T-helper 9 cell (primary cell): ENCODE data around the gene LMX1B.
A peak's percentile ranks its signal among the peaks of the same experiment; 100 is the strongest.
"Not testable (repeated sequence)": the region's sequence is repeated elsewhere in the genome, so short reads cannot be mapped to it uniquely, and the experiment has no call there.

Source experiments
- DNase-seq: peaks from one replicate; pipeline ENCODE4 v3.0.0-alpha.2; 2020

LMX1B gene

GRCh38 chr9:126720661-126721563, 107.2 kb downstream of the LMX1B start:
- no peak for DNase-seq

GRCh38 chr9:126721564-126721981, 107.8 kb downstream of the LMX1B start:
- DNase-seq: no peak

- peak; percentile 87 for DNase-seq
Measured at GRCh38 chr9:126722252-126722921, 108.7 kb downstream of the LMX1B start.

- peak; percentile 70 for DNase-seq
Measured at GRCh38 chr9:126722922-126723806, 109.4 kb downstream of the LMX1B start.

GRCh38 chr9:126723807-126724172, 110.1 kb downstream of the LMX1B start:
- DNase-seq: no peak

GRCh38 chr9:126724226-126724625, 110.5 kb downstream of the LMX1B start:
- no peak for DNase-seq

GRCh38 chr9:126725485-126725884, 111.8 kb downstream of the LMX1B start:
- not testable (repeated sequence) for DNase-seq

GRCh38 chr9:126728210-126728609, 114.5 kb downstream of the LMX1B start:
- not testable (repeated sequence) for DNase-seq

- not testable (repeated sequence) for DNase-seq
Measured at GRCh38 chr9:126730592-126730991, 116.9 kb downstream of the LMX1B start.

- no peak for DNase-seq
Measured at GRCh38 chr9:126733005-126733404, 119.3 kb downstream of the LMX1B start.

GRCh38 chr9:126734877-126735276, 121.1 kb downstream of the LMX1B start:
- DNase-seq: no peak

GRCh38 chr9:126735482-126735881, 121.8 kb downstream of the LMX1B start:
- DNase-seq: no peak

- DNase-seq: no peak
Measured at GRCh38 chr9:126738553-126738952, 124.8 kb downstream of the LMX1B start.

GRCh38 chr9:126743041-126743440, 129.3 kb downstream of the LMX1B start:
- no peak for DNase-seq

GRCh38 chr9:126745574-126746411, 132.1 kb downstream of the LMX1B start:
- no peak for DNase-seq
